ENCODE data around the gene MKI67. TPM values are rescaled to one million over a fixed set of nuclear protein-coding genes. Genes with fewer than 3 reads are reported as not detected.
A peak's percentile ranks its signal among the peaks of the same experiment; 100 is the strongest.

The MKI67 gene
- total and polyA plus RNA-seq, 10 of the 15 experiments (the other 5 are each of a cell fraction or from before 2014, with no cell fraction given): 22.3 to 183 (median 82.9) TPM

DNA sequence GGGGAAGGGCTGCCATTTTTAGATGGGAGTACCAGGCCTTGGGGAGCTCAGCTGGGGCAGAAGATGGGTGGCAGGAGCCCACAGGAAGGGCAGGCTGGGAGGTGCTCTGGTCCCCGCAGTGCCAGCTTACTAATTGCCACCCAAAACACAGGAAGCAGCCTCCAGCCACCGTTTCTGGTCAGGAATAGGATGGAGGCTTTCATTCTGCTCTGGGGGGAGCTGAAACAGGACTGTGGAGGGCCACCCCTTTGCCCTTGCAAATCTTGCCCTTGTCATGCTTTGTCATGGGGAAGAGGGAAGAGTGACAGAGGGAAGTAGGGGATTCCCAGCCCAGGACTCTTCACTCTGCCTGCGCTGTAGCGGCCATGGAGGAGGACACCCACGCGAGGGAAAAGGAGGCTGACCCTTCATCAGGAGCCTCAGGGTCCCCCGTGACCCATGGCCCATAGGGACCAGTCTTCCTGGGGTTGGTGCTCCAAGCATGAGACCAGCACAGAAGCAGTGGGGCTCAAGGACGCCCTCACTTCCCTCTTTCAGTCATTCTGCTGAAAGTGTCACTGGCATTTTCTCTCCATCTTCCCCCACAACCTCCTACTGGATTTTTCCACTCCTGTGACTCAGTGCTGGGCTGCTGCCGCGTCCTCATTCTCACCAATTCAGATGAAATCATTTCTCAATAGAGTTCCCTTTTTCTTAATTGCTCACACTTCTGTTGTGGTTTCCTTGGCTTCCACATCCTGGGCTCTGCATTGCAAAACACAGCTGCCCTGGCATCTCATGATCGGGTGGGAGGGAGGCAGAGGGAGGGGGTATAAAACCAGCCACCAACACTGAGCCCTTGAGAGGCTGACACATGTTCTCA lies 61.9 kb downstream of the MKI67 start (continued):
- TF ChIP-seq BCLAF1 (IDR thresholded peaks at IDR 0.05): no peak
- TF ChIP-seq MEF2A (IDR thresholded peaks at IDR 0.05; ENCODE audit: insufficient read depth, low read depth, low read length): no peak
- no peak for TF ChIP-seq RFX5 (IDR thresholded peaks at IDR 0.05; ENCODE audit: low read depth, low read length)
- TF ChIP-seq TCF12 (IDR thresholded peaks at IDR 0.05; ENCODE audit: low read depth, low read length): peak; percentile 74; the same call in 1 of the 2 replicates
- TF ChIP-seq SIX5 (IDR thresholded peaks at IDR 0.05; ENCODE audit: low read depth, low read length, severe bottlenecking): no peak
- TF ChIP-seq, protein P1, sequence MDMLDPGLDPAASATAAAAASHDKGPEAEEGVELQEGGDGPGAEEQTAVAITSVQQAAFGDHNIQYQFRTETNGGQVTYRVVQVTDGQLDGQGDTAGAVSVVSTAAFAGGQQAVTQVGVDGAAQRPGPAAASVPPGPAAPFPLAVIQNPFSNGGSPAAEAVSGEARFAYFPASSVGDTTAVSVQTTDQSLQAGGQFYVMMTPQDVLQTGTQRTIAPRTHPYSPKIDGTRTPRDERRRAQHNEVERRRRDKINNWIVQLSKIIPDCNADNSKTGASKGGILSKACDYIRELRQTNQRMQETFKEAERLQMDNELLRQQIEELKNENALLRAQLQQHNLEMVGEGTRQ (IDR thresholded peaks at IDR 0.05; ENCODE audit: borderline replicate concordance, low read depth, low read length): no peak
- peak; percentile 25; the same call in 1 of the 2 replicates for TF ChIP-seq MLLT1 (IDR thresholded peaks at IDR 0.05)
- TF ChIP-seq NFYB (IDR thresholded peaks at IDR 0.05; ENCODE audit: insufficient read depth, low read depth, low read length): no peak
- no peak for TF ChIP-seq SMAD1 (IDR thresholded peaks at IDR 0.05; ENCODE audit: low read depth, partially characterized antibody)
- TF ChIP-seq PML (IDR thresholded peaks at IDR 0.05; ENCODE audit: low read length): no peak
- no peak for TF ChIP-seq SREBF2 (IDR thresholded peaks at IDR 0.05; ENCODE audit: low read length)
- peak in 1 of 2 experiments; percentile 89; a peak in 2 of 4 replicates for TF ChIP-seq ETV6 (conservative IDR thresholded peaks at IDR 0.05 in 1 of 2, IDR thresholded peaks at IDR 0.05 in 1 of 2; ENCODE audit: borderline replicate concordance in 1 of 2, low read depth in 1 of 2)
- no peak for TF ChIP-seq POLR2AphosphoS2 (IDR thresholded peaks at IDR 0.05; ENCODE audit: low read depth, low read length)
- no peak for TF ChIP-seq RAD51 (IDR thresholded peaks at IDR 0.05)
- TF ChIP-seq SPI1 (IDR thresholded peaks at IDR 0.05; ENCODE audit: borderline replicate concordance, insufficient read depth, low read depth, low read length): peak; percentile 88
- TF ChIP-seq, protein P2, sequence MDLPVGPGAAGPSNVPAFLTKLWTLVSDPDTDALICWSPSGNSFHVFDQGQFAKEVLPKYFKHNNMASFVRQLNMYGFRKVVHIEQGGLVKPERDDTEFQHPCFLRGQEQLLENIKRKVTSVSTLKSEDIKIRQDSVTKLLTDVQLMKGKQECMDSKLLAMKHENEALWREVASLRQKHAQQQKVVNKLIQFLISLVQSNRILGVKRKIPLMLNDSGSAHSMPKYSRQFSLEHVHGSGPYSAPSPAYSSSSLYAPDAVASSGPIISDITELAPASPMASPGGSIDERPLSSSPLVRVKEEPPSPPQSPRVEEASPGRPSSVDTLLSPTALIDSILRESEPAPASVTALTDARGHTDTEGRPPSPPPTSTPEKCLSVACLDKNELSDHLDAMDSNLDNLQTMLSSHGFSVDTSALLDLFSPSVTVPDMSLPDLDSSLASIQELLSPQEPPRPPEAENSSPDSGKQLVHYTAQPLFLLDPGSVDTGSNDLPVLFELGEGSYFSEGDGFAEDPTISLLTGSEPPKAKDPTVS (IDR thresholded peaks at IDR 0.05; ENCODE audit: low read depth, low read length): no peak
- no peak for TF ChIP-seq YY1 (IDR thresholded peaks at IDR 0.05; ENCODE audit: low read depth, low read length)
- TF ChIP-seq CBX3 (IDR thresholded peaks at IDR 0.05; ENCODE audit: borderline replicate concordance, low read depth): no peak
- peak; percentile 95 for TF ChIP-seq MTA2 (IDR thresholded peaks at IDR 0.05; ENCODE audit: low read depth)
- TF ChIP-seq FOS (IDR thresholded peaks at IDR 0.05; ENCODE audit: borderline replicate concordance, extremely low read depth, insufficient read length): no peak
- TF ChIP-seq NR2C2 (IDR thresholded peaks at IDR 0.05; ENCODE audit: borderline replicate concordance, control insufficient read depth, insufficient read length, low read depth): no peak
- TF ChIP-seq, protein P3, sequence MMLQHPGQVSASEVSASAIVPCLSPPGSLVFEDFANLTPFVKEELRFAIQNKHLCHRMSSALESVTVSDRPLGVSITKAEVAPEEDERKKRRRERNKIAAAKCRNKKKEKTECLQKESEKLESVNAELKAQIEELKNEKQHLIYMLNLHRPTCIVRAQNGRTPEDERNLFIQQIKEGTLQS (IDR thresholded peaks at IDR 0.05; ENCODE audit: borderline replicate concordance, extremely low read depth, low read depth, low read length): no peak
